NCI-H2107 treated with DMSO at 0.1 percent for 48 hours (cell line): ENCODE data around the gene CTNNA2.

Experiments
- DNase-seq: peaks from one replicate; lab custom pipeline; 2025; ENCODE audit not compliant: unreplicated experiment; lab: John Stamatoyannopoulos, UW

CTNNA2 gene

GRCh38 chr2:79611448-79612016 lies 98.7 kb downstream of the CTNNA2 start:
- DNase-seq = no peak

- no peak for DNase-seq
These were observed 100.1 kb downstream of the CTNNA2 start for GRCh38 chr2:79612999-79613398.

- no peak for DNase-seq
These were observed 106.6 kb downstream of the CTNNA2 start for GRCh38 chr2:79619442-79619841.

- no peak for DNase-seq
These were observed 107.1 kb downstream of the CTNNA2 start for GRCh38 chr2:79619976-79620375.

- no peak for DNase-seq
These were observed 107.8 kb downstream of the CTNNA2 start for GRCh38 chr2:79620679-79621078.

GRCh38 chr2:79621252-79621651 lies 108.4 kb downstream of the CTNNA2 start:
- DNase-seq = no peak

GRCh38 chr2:79621755-79622154 lies 108.9 kb downstream of the CTNNA2 start:
- no peak for DNase-seq

- no peak for DNase-seq
These were observed 109.7 kb downstream of the CTNNA2 start for GRCh38 chr2:79622508-79622907.

GRCh38 chr2:79627237-79627636 lies 114.4 kb downstream of the CTNNA2 start:
- DNase-seq = no peak

GRCh38 chr2:79630060-79630459 lies 117.2 kb downstream of the CTNNA2 start:
- no peak for DNase-seq

- DNase-seq = no peak
These were observed 118.2 kb downstream of the CTNNA2 start for GRCh38 chr2:79630972-79631557.

GRCh38 chr2:79638410-79638809 lies 125.6 kb downstream of the CTNNA2 start:
- DNase-seq = no peak

GRCh38 chr2:79638954-79639353 lies 126.1 kb downstream of the CTNNA2 start:
- DNase-seq = no peak

- no peak for DNase-seq
These were observed 127.2 kb downstream of the CTNNA2 start for GRCh38 chr2:79640001-79640400.

- no peak for DNase-seq
These were observed 136.7 kb downstream of the CTNNA2 start for GRCh38 chr2:79649531-79649930.

GRCh38 chr2:79660557-79660956 lies 147.7 kb downstream of the CTNNA2 start:
- DNase-seq = no peak

- DNase-seq = no peak
These were observed 152.2 kb downstream of the CTNNA2 start for GRCh38 chr2:79665091-79665490.

GRCh38 chr2:79666430-79666829 lies 153.6 kb downstream of the CTNNA2 start:
- no peak for DNase-seq

GRCh38 chr2:79669714-79670113 lies 156.9 kb downstream of the CTNNA2 start:
- DNase-seq = no peak

- DNase-seq = no peak
These were observed 157.3 kb downstream of the CTNNA2 start for GRCh38 chr2:79670198-79670597.

- no peak for DNase-seq
These were observed 174.0 kb downstream of the CTNNA2 start for GRCh38 chr2:79686884-79687283.

- no peak for DNase-seq
These were observed 182.4 kb downstream of the CTNNA2 start for GRCh38 chr2:79695248-79695647.

GRCh38 chr2:79697200-79697599 lies 184.3 kb downstream of the CTNNA2 start:
- DNase-seq = no peak
